Peyer's patch (tissue), 4 donors: ENCODE measurements around the gene SIMC1.
"Not testable (repeated sequence)": the region's sequence is repeated elsewhere in the genome, so short reads cannot be mapped to it uniquely, and the experiment has no call there.

ENCODE experiments used
- POLR2A ChIP-seq, 2 donors: fragments of 450-650 bp; IDR thresholded peaks; one replicate each; pipeline ENCODE4 v1.5.1; 2017; ENCODE audit warnings: antibody characterized with exemption in 2 of 2, mild to moderate bottlenecking in 2 of 2, moderate library complexity in 2 of 2
- TF ChIP-seq, protein P1 (sequence below), 6 experiments: fragments of 450-650 bp in 4 of 6; fragments of 200-600 bp in 2 of 6; sonication (generic) in 1 of 6; IDR thresholded peaks; one replicate each; pipeline ENCODE4 v1.5.1; 2017 to 2019; ENCODE audit warnings: antibody characterized with exemption in 6 of 6, mild to moderate bottlenecking in 3 of 6, moderate library complexity in 1 of 6

DNA sequence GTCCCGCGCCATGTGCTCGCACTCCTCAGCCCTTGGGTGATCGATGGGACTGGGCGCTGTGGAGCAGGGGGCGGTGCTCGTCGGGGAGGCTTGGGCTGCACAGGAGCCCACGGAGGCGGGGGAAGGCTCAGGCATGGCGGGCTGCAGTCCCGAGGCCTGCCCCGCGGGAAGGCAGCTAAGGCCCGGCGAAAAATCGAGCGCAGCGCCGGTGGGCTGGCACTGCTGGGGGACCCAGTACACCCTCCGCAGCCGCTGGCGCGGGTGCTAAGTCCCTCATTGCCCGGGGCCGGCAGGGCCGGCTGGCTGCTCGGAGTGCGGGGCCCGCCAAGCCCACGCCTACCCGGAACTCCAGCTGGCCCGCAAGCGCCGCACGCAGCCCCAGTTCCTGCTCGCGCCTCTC is 16.2 kb upstream of the SIMC1 start:
- TF ChIP-seq, protein P1, sequence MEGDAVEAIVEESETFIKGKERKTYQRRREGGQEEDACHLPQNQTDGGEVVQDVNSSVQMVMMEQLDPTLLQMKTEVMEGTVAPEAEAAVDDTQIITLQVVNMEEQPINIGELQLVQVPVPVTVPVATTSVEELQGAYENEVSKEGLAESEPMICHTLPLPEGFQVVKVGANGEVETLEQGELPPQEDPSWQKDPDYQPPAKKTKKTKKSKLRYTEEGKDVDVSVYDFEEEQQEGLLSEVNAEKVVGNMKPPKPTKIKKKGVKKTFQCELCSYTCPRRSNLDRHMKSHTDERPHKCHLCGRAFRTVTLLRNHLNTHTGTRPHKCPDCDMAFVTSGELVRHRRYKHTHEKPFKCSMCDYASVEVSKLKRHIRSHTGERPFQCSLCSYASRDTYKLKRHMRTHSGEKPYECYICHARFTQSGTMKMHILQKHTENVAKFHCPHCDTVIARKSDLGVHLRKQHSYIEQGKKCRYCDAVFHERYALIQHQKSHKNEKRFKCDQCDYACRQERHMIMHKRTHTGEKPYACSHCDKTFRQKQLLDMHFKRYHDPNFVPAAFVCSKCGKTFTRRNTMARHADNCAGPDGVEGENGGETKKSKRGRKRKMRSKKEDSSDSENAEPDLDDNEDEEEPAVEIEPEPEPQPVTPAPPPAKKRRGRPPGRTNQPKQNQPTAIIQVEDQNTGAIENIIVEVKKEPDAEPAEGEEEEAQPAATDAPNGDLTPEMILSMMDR (IDR thresholded peaks at IDR 0.05): not testable (repeated sequence)
- not testable (repeated sequence) for TF ChIP-seq POLR2A (IDR thresholded peaks at IDR 0.05)
